PC-3 (cell line): ENCODE measurements around the gene NCF4.

Experiments
- CTCF ChIP-seq: fragments of 300-600 bp; sonication (generic); conservative IDR thresholded peaks from 2 replicates; pipeline ENCODE4 v1.5.1; 2017; ENCODE audit warnings: antibody characterized with exemption, low read depth, mild to moderate bottlenecking, low read length
- EZH2phosphoT487 ChIP-seq: fragments of 300-600 bp; sonication (generic); IDR thresholded peaks from 2 replicates; pipeline ENCODE4 v1.6.1; 2018; ENCODE audit warnings: mild to moderate bottlenecking, antibody characterized with exemption, low read length, borderline replicate concordance

GRCh38 chr22:36874309-36874696, 13.5 kb downstream of the NCF4 start:
- TF ChIP-seq CTCF (no peak), EZH2phosphoT487 (no peak)
